HG03378 (cell line): ENCODE results near the gene CLN5.
"Not testable (repeated sequence)": the region's sequence is repeated elsewhere in the genome, so short reads cannot be mapped to it uniquely, and the experiment has no call there.

Experiments used
- ATAC-seq: cut with Tn5 transposase; IDR thresholded peaks from one replicate; pipeline ENCODE4 v1.9.1; 2021; ENCODE audit warnings: mild to moderate bottlenecking, moderate library complexity; ENCODE audit not compliant: unreplicated experiment

CLN5 gene

GRCh38 chr13:76974618-76974975, 17.3 kb upstream of the CLN5 start:
- ATAC-seq = no peak

- ATAC-seq = no peak
Observed at GRCh38 chr13:76975863-76976262, 16.0 kb upstream of the CLN5 start.

- ATAC-seq = no peak
Observed at GRCh38 chr13:76976490-76976889, 15.4 kb upstream of the CLN5 start.

- ATAC-seq = no peak
Observed at GRCh38 chr13:76976929-76977328, 15.0 kb upstream of the CLN5 start.

GRCh38 chr13:76980075-76980718, 11.7 kb upstream of the CLN5 start:
- ATAC-seq = peak; percentile 92

GRCh38 chr13:76982061-76982460, 9.8 kb upstream of the CLN5 start:
- ATAC-seq = no peak

GRCh38 chr13:76983676-76984075, 8.2 kb upstream of the CLN5 start:
- ATAC-seq = no peak

- ATAC-seq = peak; percentile 68
Observed at GRCh38 chr13:76991432-76991795, 467 bp upstream of the CLN5 start.

- peak; percentile 5 for ATAC-seq
Observed at GRCh38 chr13:76992548-76993001, 694 bp downstream of the CLN5 start.

GRCh38 chr13:76993021-76993420, 1.1 kb downstream of the CLN5 start:
- no peak for ATAC-seq

- no peak for ATAC-seq
Observed at GRCh38 chr13:76993473-76993872, 1.6 kb downstream of the CLN5 start.

GRCh38 chr13:76994281-76994680, 2.4 kb downstream of the CLN5 start:
- ATAC-seq = no peak

- ATAC-seq = no peak
Observed at GRCh38 chr13:77000475-77000874, 8.6 kb downstream of the CLN5 start.

GRCh38 chr13:77001540-77001939, 9.7 kb downstream of the CLN5 start:
- ATAC-seq = no peak

GRCh38 chr13:77001963-77002587, 10.2 kb downstream of the CLN5 start:
- ATAC-seq = no peak

- no peak for ATAC-seq
Observed at GRCh38 chr13:77002590-77003190, 10.8 kb downstream of the CLN5 start.

GRCh38 chr13:77008337-77008736, 16.5 kb downstream of the CLN5 start:
- peak; percentile 60 for ATAC-seq

- peak; percentile 70 for ATAC-seq
Observed at GRCh38 chr13:77009011-77009410, 17.1 kb downstream of the CLN5 start.

- not testable (repeated sequence) for ATAC-seq
Observed at GRCh38 chr13:77009719-77010118, 17.8 kb downstream of the CLN5 start.

- ATAC-seq = no peak
Observed at GRCh38 chr13:77013853-77014542, 22.1 kb downstream of the CLN5 start.

- ATAC-seq = no peak
Observed at GRCh38 chr13:77014906-77015685, 23.2 kb downstream of the CLN5 start.
